Calu3 (cell line): Measurements from ENCODE around the gene CBFA2T3. TPM values are rescaled to one million over a fixed set of nuclear protein-coding genes. Genes with fewer than 3 reads are reported as not detected.

Experiments used
- BruUV-seq: library from RNA; stranded (reverse); fragments of 400-500 nt; replicated peaks from 2 replicates; lab custom pipeline; 2021; lab: Mats Ljungman, UMichigan
- CTCF ChIA-PET: fragments of 300-600 bp; sonication (Branson Sonifier 250); formaldehyde crosslinking; loops from one replicate; lab custom pipeline; 2022; ENCODE audit warnings: antibody characterized with exemption; lab: Charles Lee
- DNase-seq: peaks from one replicate; pipeline ENCODE4 v3.0.0; 2022
- H3K27ac Mint-ChIP-seq: one replicate; pipeline ENCODE4 v1.8.0; 2022; ENCODE audit warnings: mixed read lengths; ENCODE audit not compliant: unreplicated experiment
- H3K27me3 Mint-ChIP-seq: one replicate; pipeline ENCODE4 v1.8.0; 2022; ENCODE audit warnings: mixed read lengths; ENCODE audit not compliant: unreplicated experiment
- H3K36me3 Mint-ChIP-seq: one replicate; pipeline ENCODE4 v1.8.0; 2022; ENCODE audit warnings: mild to moderate bottlenecking, moderate library complexity, mixed read lengths; ENCODE audit not compliant: insufficient read depth, unreplicated experiment
- H3K4me1 Mint-ChIP-seq: one replicate; pipeline ENCODE4 v1.8.0; 2022; ENCODE audit warnings: mild to moderate bottlenecking, low read depth, mixed read lengths; ENCODE audit not compliant: unreplicated experiment
- H3K4me3 Mint-ChIP-seq: one replicate; pipeline ENCODE4 v1.8.0; 2022; ENCODE audit warnings: mild to moderate bottlenecking, low read depth, moderate library complexity, mixed read lengths; ENCODE audit not compliant: unreplicated experiment
- H3K9me3 Mint-ChIP-seq: one replicate; pipeline ENCODE4 v1.8.0; 2022; ENCODE audit warnings: low read depth, mixed read lengths; ENCODE audit not compliant: unreplicated experiment
- intact Hi-C: fragments of 100-400 bp; cut with micrococcal nuclease; formaldehyde crosslinking; loops from one replicate; pipeline ENCODE4 v1.10.0; 2022; ENCODE audit not compliant: unreplicated experiment
- total RNA-seq: library from RNA; stranded (reverse); gene quantifications from 2 replicates; pipeline ENCODE4 v1.2.3, GENCODE V29; 2022
- TF ChIP-seq, protein P1 (sequence below): fragments of 200-600 bp; IDR thresholded peaks from one replicate; pipeline ENCODE4 v1.8.0; 2022; ENCODE audit warnings: antibody characterized with exemption; ENCODE audit not compliant: unreplicated experiment

CBFA2T3 gene
- total RNA-seq, 1 experiment from 2014 or later, result not detected

DNA sequence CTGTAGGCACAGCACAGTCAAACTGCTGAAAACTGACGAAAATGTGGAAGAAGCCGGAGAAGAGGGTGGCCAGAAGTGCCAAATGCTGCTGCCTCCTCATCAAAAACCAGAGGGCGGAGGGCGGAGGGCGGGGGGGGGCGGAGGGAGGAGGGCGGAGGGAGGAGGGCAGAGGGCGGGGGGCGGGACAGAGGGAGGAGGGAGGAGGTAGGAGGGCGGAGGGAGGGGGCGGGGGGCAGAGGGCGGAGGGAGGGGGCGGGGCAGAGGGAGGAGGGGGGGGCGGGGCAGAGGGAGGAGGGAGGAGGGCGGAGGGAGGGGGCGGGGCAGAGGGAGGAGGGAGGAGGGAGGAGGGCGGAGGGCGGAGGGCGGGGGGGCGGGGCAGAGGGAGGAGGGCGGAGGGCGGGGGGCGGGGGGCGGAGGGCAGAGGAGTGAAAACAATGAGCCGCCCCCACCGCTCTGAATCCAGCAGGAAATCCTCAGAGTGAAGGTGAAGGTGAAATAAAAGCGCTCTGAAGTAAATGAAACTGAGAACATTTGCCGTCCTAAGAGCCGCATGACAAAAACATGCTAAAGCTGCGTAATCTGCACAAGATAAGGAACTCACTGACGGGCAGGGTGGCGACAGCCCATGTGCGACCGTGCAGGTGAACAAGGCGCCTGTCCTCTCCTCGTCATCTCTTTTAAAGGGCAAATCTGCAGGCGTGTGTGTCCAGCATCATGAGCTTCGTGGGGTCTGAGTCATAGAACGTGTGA lies 22.6 kb upstream of the CBFA2T3 start:
- Mint-ChIP-seq H3K4me3 (no peak overlapping the region), H3K36me3 (no peaks in the 10 kb centered on the region), H3K27me3 (peaks cover 74% of the 10 kb centered on the region), H3K27ac (no peak overlapping the region), H3K4me1 (no peaks in the 10 kb centered on the region), H3K9me3 (peaks cover 13% of the 10 kb centered on the region)
- DNase-seq, result no peak
- TF ChIP-seq, protein P1, sequence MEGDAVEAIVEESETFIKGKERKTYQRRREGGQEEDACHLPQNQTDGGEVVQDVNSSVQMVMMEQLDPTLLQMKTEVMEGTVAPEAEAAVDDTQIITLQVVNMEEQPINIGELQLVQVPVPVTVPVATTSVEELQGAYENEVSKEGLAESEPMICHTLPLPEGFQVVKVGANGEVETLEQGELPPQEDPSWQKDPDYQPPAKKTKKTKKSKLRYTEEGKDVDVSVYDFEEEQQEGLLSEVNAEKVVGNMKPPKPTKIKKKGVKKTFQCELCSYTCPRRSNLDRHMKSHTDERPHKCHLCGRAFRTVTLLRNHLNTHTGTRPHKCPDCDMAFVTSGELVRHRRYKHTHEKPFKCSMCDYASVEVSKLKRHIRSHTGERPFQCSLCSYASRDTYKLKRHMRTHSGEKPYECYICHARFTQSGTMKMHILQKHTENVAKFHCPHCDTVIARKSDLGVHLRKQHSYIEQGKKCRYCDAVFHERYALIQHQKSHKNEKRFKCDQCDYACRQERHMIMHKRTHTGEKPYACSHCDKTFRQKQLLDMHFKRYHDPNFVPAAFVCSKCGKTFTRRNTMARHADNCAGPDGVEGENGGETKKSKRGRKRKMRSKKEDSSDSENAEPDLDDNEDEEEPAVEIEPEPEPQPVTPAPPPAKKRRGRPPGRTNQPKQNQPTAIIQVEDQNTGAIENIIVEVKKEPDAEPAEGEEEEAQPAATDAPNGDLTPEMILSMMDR, result no peak
- BruUV-seq, result no TSS peak
- intact Hi-C loops, result no loop called here
- CTCF ChIA-PET, result interaction anchor here (0.8 kb wide), 1 partner anchor 330 kb away, joined by 3 read pairs; no protein-coding TSS in a partner anchor

DNA sequence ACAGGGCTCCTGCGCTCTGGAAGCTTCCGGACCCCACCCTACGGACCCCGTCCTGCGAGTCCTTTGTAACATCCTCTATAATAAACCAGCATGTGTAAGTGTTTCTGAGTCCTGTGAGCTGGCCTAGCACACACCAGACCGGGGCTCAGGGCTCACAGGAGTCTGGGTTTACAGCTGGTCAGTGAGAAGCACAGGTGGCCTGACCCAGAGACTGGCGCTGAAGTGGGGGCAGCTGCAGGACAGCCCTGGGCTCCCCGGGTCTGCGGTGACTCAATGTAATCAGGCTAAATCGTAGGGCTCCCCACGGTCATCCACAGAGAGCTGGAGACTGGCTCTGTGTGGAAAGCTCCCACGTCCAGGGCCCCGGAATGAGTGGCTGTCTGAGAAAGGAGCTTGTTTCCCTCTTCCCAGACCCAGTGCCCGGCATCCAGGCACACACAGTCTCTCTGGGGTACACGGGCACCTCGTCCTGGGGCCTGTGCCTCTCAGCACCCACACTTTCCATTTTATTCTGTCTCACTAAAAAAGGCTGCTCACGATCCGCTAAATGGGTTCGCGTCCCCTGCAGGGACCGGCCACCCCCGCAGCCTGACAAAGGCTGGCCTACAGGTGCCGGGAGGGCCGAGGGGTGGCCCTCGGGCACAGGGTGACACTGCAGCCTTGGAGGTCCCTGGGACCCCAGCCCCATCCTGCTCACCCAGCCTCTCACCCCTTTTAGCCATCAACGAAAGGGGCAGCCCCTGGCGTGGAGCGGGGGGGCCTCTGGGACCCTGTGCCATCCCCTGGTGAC lies 18.9 kb upstream of the CBFA2T3 start:
- TF ChIP-seq, protein P1, result no peak
- Mint-ChIP-seq H3K9me3 (peaks cover 13% of the 10 kb centered on the region), H3K27me3 (peaks cover 65% of the 10 kb centered on the region), H3K36me3 (no peaks in the 10 kb centered on the region), H3K4me3 (no peak overlapping the region), H3K27ac (no peak overlapping the region), H3K4me1 (no peaks in the 10 kb centered on the region)
- no peak for DNase-seq
- intact Hi-C loops, result no loop called here
- CTCF ChIA-PET, result interaction anchor here (0.6 kb wide), 1 partner anchor 115 kb away, joined by 3 read pairs; no protein-coding TSS in a partner anchor
- no TSS peak for BruUV-seq

DNA sequence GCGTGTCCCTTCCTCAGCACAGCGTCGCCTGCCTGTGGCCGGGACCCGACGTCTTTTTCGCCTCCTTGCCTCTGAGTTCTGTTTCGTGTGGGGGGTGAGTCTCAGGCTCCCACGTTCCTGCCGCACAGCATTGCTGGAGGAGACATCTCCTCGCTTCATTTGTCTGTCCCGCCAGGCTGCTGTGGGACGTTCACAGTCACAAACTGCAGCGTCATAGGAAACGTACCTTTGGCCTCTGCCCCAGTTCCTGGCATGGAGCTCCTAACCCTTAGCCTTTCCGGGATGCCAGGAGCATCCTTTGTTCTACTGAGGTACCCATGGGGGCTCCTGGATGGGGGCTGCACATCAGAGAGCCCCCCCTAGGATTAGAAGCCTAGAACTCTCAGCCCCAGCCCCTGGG lies 18.2 kb upstream of the CBFA2T3 start:
- no peak overlapping the region for H3K4me3 Mint-ChIP-seq
- H3K27ac Mint-ChIP-seq, result no peak overlapping the region
- H3K27me3 Mint-ChIP-seq, result peaks cover 65% of the 10 kb centered on the region
- DNase-seq, result no peak
- peaks cover 13% of the 10 kb centered on the region for H3K9me3 Mint-ChIP-seq
- TF ChIP-seq, protein P1, result no peak
- intact Hi-C loops, result no loop called here
- CTCF ChIA-PET, result interaction anchor here (0.6 kb wide), 1 partner anchor 114 kb away, joined by 3 read pairs; no protein-coding TSS in a partner anchor
- no peaks in the 10 kb centered on the region for H3K36me3 Mint-ChIP-seq
- no peaks in the 10 kb centered on the region for H3K4me1 Mint-ChIP-seq
- no TSS peak for BruUV-seq

DNA sequence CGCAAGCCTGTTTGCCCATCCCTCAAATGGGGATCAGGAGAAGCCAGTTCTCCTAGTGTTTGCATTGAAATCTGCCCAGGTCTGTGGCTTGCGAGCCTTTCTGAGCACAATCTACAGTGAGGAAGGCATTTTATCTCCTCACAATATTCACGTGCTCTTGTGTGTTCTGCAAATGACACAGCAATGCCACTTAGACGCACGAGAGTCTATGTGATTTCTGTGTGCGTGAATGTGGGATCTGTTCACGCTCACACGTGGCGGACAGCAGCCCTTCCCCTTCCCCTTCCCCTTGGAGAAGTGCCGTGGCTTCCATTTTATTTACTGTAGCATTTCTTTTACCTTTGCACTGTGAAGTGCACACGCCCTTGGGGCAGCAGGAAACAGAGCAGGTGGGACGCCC lies 17.7 kb upstream of the CBFA2T3 start:
- peaks cover 65% of the 10 kb centered on the region for H3K27me3 Mint-ChIP-seq
- DNase-seq, result no peak
- H3K4me3 Mint-ChIP-seq, result no peak overlapping the region
- H3K4me1 Mint-ChIP-seq, result no peaks in the 10 kb centered on the region
- H3K27ac Mint-ChIP-seq, result no peak overlapping the region
- TF ChIP-seq, protein P1, result no peak
- peaks cover 10% of the 10 kb centered on the region for H3K9me3 Mint-ChIP-seq
- intact Hi-C loops, result no loop called here
- BruUV-seq, result no TSS peak
- no peaks in the 10 kb centered on the region for H3K36me3 Mint-ChIP-seq
- CTCF ChIA-PET, result no interaction called here
